AG09309 (cell line): ENCODE results near the gene CCL22.

Experiments
- DNase-seq: peaks from one replicate; pipeline ENCODE4 v3.0.0-alpha.2; 2010; ENCODE audit warnings: low read depth
- H3K4me3 ChIP-seq: 2 replicates; pipeline ENCODE4 v1.5.1; 2011; ENCODE audit warnings: mild to moderate bottlenecking, low read depth, low read length, moderate library complexity; ENCODE audit not compliant: control insufficient read depth
- TF ChIP-seq, protein P1 (sequence below): IDR thresholded peaks from 2 replicates; pipeline ENCODE4 v1.5.1; 2011; ENCODE audit warnings: mild to moderate bottlenecking, low read depth, low read length, inconsistent platforms; ENCODE audit not compliant: insufficient read depth, control insufficient read depth; ENCODE audit errors: missing control alignments

Gene CCL22

DNA sequence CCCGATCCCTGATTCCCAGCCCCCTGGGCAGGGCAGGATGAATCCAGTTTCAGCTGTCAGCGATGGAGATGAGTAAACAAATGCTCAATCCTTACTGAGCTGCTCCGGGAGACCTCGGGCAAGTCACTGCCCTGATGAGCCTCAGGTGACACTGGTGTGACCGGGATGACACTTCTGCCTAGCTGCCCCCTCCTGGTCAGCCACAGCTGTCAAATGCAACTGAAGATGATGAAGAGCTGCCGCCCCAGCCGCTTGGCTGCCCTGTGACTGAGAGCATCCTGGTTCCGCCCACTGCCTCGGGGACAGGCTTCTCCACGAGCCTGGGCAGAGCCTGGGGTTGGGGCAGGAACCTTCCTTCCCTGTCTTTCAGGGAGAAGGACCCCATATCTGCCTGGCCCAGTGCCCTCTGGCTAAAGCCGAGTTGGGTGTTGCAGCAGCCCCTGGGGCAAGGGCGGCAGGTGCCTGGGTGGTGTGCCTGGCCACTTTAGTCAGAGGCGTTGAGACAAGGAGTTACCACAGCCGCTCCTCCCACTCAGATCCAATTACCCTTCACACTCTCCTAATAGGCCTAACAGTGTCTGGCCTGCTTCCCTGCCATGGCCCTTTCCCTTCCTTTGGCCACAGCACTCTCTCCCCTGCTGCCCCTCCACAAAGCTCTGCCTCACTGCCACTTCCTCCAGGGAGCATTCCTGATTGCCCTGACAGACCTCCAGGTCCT, 51.4 kb downstream of the CCL22 start:
- TF ChIP-seq, protein P1, sequence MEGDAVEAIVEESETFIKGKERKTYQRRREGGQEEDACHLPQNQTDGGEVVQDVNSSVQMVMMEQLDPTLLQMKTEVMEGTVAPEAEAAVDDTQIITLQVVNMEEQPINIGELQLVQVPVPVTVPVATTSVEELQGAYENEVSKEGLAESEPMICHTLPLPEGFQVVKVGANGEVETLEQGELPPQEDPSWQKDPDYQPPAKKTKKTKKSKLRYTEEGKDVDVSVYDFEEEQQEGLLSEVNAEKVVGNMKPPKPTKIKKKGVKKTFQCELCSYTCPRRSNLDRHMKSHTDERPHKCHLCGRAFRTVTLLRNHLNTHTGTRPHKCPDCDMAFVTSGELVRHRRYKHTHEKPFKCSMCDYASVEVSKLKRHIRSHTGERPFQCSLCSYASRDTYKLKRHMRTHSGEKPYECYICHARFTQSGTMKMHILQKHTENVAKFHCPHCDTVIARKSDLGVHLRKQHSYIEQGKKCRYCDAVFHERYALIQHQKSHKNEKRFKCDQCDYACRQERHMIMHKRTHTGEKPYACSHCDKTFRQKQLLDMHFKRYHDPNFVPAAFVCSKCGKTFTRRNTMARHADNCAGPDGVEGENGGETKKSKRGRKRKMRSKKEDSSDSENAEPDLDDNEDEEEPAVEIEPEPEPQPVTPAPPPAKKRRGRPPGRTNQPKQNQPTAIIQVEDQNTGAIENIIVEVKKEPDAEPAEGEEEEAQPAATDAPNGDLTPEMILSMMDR = no peak
- H3K4me3 ChIP-seq = no peak overlapping the region
- DNase-seq = no peak

GRCh38 chr16:57411362-57411976, 52.9 kb downstream of the CCL22 start:
- DNase-seq = no peak
- TF ChIP-seq, protein P1 = no peak
- no peak overlapping the region for H3K4me3 ChIP-seq

DNA sequence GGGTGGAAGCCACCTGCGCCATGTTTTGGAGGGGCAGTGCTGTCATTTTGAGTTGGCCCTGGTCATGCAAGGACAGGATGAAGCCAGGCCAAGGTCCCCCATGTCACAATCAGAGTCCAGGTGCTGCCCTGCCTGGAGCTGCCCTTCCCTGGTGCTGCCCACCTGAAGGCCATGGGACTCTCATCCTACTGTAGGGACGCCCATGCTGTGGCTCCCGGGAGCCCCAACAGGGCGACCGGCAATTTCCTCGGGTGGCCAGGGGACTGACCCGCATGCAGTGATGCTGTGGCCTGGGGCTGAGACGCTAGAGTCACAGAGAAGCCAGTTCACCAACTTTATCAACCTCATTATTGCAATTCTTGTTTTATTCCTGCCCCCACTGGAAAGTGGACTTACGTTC, 54.0 kb downstream of the CCL22 start:
- no peak for DNase-seq
- TF ChIP-seq, protein P1 = no peak
- no peak overlapping the region for H3K4me3 ChIP-seq

GRCh38 chr16:57413301-57413730, 54.7 kb downstream of the CCL22 start:
- H3K4me3 ChIP-seq = no peak overlapping the region
- DNase-seq = no peak
- TF ChIP-seq, protein P1 = no peak

DNA sequence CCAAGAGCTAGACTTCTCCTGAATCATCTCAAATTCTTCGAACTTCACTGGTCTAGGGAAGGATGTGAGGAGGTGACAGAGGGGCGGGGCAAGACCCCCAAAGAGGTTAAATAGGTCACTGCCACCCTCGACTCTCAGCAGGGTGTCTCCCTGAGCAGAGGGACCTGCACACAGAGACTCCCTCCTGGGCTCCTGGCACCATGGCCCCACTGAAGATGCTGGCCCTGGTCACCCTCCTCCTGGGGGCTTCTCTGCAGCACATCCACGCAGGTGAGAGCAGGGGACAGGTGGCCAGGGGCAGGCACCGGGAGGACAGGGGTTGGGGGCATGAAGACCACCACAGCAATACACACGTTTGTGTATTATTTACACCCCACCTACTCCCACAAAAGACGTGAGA, 55.1 kb downstream of the CCL22 start:
- TF ChIP-seq, protein P1 = no peak
- DNase-seq = no peak
- H3K4me3 ChIP-seq = no peak overlapping the region
